LNCAP (cell line): Measurements from ENCODE around the gene GPSM1.

Source experiments
- TF ChIP-seq, protein P1 (sequence below): fragments of 450-650 bp; IDR thresholded peaks from 2 replicates; pipeline ENCODE4 v1.5.1; 2017; ENCODE audit warnings: mild to moderate bottlenecking

Gene GPSM1

DNA sequence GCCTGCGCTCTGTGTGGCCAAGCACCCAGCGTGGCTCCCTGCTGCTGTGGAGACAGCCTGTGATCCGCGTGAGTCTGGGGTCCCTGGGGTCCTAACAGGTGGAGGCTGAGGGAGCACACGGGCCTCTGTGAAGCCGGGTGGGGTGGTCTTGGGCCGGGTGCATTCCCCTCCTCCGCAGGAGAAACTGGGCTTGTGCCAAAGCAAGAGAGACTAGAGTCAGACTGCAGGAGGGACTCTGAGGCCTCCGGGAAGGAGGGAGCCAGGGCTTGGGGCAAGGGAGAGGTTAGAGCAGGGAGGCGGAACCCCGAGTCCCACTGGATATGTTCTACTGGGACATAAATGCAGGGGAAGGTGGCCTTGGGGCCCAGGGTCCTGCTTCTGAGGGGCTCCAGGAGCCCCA lies 25.7 kb downstream of the GPSM1 start:
- TF ChIP-seq, protein P1, sequence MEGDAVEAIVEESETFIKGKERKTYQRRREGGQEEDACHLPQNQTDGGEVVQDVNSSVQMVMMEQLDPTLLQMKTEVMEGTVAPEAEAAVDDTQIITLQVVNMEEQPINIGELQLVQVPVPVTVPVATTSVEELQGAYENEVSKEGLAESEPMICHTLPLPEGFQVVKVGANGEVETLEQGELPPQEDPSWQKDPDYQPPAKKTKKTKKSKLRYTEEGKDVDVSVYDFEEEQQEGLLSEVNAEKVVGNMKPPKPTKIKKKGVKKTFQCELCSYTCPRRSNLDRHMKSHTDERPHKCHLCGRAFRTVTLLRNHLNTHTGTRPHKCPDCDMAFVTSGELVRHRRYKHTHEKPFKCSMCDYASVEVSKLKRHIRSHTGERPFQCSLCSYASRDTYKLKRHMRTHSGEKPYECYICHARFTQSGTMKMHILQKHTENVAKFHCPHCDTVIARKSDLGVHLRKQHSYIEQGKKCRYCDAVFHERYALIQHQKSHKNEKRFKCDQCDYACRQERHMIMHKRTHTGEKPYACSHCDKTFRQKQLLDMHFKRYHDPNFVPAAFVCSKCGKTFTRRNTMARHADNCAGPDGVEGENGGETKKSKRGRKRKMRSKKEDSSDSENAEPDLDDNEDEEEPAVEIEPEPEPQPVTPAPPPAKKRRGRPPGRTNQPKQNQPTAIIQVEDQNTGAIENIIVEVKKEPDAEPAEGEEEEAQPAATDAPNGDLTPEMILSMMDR = no peak

DNA sequence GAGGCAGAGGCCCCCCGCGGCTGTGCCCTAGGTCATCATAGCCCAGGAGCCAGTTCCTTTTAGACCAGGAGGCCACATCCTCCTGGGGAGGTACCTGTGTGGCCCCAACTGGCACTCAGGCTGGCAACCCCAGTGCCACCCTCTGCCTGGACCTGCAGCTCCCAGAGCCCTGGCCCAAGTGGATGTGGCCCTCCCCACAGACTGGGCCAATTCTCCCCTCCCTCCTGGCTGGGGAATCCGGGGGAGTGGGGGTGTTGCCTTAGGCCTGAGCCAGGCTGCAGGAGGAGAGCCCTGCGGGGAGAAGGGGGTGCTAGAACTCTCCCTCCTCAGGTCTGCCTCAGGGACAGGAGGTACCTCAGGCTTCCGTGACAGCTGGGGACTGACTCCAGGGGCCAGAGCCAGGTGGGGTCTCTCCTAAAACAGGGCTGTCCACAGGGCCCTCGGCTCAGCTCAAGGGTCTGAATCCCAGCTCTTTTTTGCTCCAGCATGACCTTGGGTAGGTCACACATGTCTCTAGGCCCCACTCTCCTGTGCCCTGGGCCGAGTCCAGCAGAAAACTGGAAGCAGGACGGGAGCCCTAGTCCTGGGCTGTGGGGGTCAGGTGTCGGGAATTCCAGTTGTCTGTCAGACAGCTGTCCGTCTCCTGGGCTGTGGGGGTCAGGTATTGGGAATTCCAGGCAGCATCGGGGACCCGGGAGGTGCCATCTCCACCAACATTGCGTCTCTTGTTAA lies 26.6 kb downstream of the GPSM1 start:
- TF ChIP-seq, protein P1 = no peak

DNA sequence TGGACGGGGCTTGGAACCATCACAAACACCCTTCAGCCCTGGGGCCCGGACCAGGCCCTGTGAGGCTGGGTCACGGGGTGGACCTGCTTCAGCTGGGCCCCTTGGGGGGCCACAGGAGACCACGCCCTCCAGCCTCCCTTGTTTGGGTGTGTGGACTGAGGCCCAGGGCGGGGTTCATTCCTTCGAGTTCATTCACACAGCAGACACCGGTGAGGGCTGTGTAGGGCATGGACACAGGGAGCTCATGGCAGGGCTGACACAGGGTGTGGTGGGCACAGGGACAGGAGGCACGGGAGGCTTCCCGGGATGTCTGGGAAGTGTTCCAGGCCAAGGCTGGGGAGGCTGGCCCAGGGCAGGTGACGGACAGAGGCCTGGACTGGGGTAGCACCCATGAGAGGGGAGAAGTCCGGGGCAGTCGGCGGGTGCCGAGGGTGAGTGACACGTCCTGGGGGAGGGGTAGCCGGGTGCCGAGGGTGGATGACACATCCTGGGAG lies 27.3 kb downstream of the GPSM1 start:
- TF ChIP-seq, protein P1 = no peak

DNA sequence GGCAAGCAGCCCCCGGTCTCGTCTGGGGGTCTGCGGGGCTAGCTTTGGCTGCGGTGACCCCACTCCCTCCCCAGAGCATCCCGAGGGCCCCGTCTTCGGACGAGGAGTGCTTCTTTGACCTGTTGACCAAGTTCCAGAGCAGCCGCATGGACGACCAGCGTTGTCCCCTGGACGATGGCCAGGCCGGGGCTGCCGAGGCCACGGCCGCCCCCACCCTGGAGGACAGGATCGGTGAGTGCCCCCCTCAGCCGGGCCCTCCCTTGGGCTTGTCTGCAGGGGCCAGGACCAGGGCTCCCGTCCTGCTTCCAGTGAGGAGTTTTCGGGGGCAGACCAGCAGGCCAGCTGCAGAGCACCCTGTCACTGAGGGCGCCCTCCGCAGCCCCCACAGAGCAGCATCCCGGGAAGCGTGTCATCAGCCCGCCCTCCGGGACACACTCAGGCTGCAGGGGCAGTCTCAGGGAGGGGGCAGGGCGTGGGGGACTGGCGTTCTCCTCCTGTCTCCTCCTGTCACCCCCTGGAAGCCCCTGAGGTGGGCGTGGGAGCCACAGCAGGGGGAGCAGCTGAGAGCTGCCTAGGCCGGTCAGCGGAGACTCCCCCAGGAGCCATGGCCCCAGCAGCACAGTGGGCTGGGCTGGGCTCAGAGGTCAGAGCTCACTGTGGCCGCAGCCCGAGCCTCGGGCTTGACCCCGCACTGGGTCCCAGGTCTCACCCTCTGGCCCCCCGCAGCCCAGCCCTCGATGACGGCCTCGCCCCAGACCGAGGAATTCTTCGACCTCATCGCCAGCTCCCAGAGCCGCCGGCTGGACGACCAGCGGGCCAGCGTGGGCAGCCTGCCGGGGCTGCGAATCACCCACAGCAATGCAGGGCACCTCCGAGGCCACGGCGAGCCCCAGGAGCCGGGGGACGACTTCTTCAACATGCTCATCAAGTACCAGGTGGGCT lies 28.5 kb downstream of the GPSM1 start:
- TF ChIP-seq, protein P1 = no peak

DNA sequence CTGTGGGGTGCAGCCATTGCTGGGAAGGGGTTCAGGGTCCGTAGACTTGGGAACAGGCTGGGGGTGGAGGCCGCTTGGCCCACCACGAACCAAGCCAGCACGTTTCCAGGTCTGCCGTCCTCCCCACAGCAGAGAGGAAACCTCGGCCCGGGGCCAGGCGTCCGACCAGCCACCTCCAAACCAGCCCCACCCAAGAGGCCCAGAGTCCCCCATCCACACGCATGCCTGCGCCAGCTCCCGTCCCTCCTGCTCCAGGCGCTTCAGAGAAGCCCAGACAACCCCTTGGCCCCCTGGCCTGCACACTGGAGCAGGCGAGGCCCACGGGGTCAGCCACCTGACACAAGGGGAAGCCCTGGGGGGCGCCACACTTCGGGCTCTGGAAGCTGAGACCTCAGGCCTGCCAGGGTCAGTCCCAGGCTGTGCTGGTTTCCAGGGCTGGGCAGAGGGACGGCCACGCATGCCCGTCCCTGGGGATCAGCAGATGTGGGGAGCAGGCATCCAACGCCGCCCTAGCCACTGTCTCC lies 29.9 kb downstream of the GPSM1 start:
- TF ChIP-seq, protein P1 = no peak

DNA sequence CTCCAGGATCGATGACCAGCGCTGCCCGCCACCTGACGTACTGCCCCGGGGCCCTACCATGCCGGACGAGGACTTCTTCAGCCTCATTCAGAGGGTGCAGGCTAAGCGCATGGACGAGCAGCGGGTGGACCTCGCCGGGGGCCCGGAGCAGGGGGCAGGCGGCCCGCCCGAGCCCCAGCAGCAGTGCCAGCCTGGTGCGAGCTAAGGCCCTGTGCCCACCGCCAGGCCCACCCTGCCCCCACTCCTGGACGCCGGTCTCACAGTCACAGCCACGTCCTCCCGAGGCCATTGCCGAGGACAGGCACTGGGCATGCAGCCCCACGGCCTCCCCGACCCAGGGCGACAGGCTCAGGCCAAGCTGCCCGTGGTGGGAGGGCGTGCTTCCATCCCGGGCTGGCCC lies 30.7 kb downstream of the GPSM1 start:
- TF ChIP-seq, protein P1 = no peak

DNA sequence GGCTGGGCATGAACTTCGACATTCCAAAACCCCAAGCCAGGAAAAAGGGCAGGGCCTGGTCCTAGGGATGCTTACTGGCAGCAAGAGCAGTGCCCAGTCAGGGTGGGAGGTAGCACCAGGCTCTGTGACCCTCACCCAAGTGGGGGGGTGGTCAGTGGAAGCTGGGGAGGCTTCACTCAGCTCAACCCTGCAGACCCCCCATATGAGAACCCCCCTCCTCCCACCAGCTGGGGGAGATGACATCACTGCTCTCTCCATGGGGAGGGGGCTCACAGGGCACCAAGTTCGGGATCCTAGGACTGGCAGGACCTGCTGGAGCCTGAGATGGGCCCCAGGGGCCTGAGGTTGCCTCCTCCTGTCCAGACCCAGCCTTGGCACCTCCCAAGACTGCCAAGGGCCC lies 31.5 kb downstream of the GPSM1 start:
- TF ChIP-seq, protein P1 = no peak
